SK-N-SH treated with all-trans-retinoic acid at 6 μM for 48 hours (cell line): ENCODE data around the gene AOPEP.

Experiments
- ATAC-seq: fragments of 200-7000 bp; cut with Tn5 transposase; 3 replicates; pipeline ENCODE4 v1.9.1; 2020; ENCODE audit warnings: mild to moderate bottlenecking, moderate library complexity
- BACH2 ChIP-seq: fragments of 250-450 bp; sonication (Bioruptor Pico); IDR thresholded peaks from 2 replicates; pipeline ENCODE4 v1.9.0; 2021; ENCODE audit warnings: mild to moderate bottlenecking, borderline replicate concordance
- CSDC2 ChIP-seq: fragments of 250-450 bp; sonication (Bioruptor Pico); IDR thresholded peaks from 2 replicates; pipeline ENCODE4 v1.5.0; 2020; ENCODE audit warnings: mild to moderate bottlenecking, moderate library complexity
- ESRRG ChIP-seq: fragments of 250-450 bp; sonication (Bioruptor Pico); IDR thresholded peaks from 2 replicates; pipeline ENCODE4 v1.6.1; 2021; ENCODE audit warnings: mild to moderate bottlenecking
- GLIS3 ChIP-seq: fragments of 250-450 bp; sonication (Bioruptor Pico); IDR thresholded peaks from 2 replicates; pipeline ENCODE4 v1.5.0; 2020; ENCODE audit warnings: mild to moderate bottlenecking, moderate library complexity
- ISL1 ChIP-seq: fragments of 250-450 bp; sonication (Bioruptor Pico); IDR thresholded peaks from 2 replicates; pipeline ENCODE4 v2.1.2; 2022; ENCODE audit warnings: mild to moderate bottlenecking, moderate library complexity
- PPARA ChIP-seq: fragments of 250-450 bp; sonication (Bioruptor Pico); IDR thresholded peaks from 2 replicates; pipeline ENCODE4 v1.5.0; 2020; ENCODE audit warnings: mild to moderate bottlenecking, borderline replicate concordance
- RARB ChIP-seq: fragments of 250-450 bp; sonication (Bioruptor Pico); IDR thresholded peaks from 2 replicates; pipeline ENCODE4 v1.8.0; 2021; ENCODE audit warnings: mild to moderate bottlenecking, moderate library complexity
- TCF4 ChIP-seq: fragments of 250-450 bp; sonication (Bioruptor Pico); IDR thresholded peaks from 2 replicates; pipeline ENCODE4 v1.8.0; 2021; ENCODE audit warnings: mild to moderate bottlenecking, moderate library complexity, borderline replicate concordance
- TOX ChIP-seq: fragments of 250-450 bp; sonication (Bioruptor Pico); IDR thresholded peaks from 2 replicates; pipeline ENCODE4 v1.8.0; 2021; ENCODE audit warnings: mild to moderate bottlenecking, moderate library complexity, borderline replicate concordance
- ZFP3 ChIP-seq: fragments of 250-450 bp; sonication (Bioruptor Pico); IDR thresholded peaks from 2 replicates; pipeline ENCODE4 v1.5.0; 2020; ENCODE audit warnings: mild to moderate bottlenecking, moderate library complexity
- ZFP30 ChIP-seq: fragments of 450-650 bp; formaldehyde crosslinking; IDR thresholded peaks from 2 replicates; pipeline ENCODE4 v1.5.0; 2022; ENCODE audit warnings: mild to moderate bottlenecking, moderate library complexity
- ZNF565 ChIP-seq: fragments of 450-650 bp; formaldehyde crosslinking; conservative IDR thresholded peaks from 2 replicates; pipeline ENCODE4 v1.5.0; 2020; ENCODE audit warnings: low read depth, mild to moderate bottlenecking, moderate library complexity
- ZNF70 ChIP-seq: fragments of 450-650 bp; formaldehyde crosslinking; IDR thresholded peaks from 2 replicates; pipeline ENCODE4 v1.5.0; 2020; ENCODE audit warnings: mild to moderate bottlenecking, moderate library complexity
- ZNF8 ChIP-seq: fragments of 450-650 bp; formaldehyde crosslinking; IDR thresholded peaks from 2 replicates; pipeline ENCODE4 v1.5.0; 2020; ENCODE audit warnings: mild to moderate bottlenecking, moderate library complexity
- TF ChIP-seq, protein P1 (sequence below): fragments of 250-450 bp; sonication (Bioruptor Pico); IDR thresholded peaks from 2 replicates; pipeline ENCODE4 v1.8.0; 2021; ENCODE audit warnings: low read depth, mild to moderate bottlenecking, moderate library complexity, borderline replicate concordance
- TF ChIP-seq, protein P2 (sequence below): fragments of 250-450 bp; sonication (Bioruptor Pico); IDR thresholded peaks from 2 replicates; pipeline ENCODE4 v1.8.0; 2020; ENCODE audit warnings: mild to moderate bottlenecking, moderate library complexity, borderline replicate concordance
- TF ChIP-seq, protein P3 (sequence below): fragments of 250-450 bp; sonication (Bioruptor Pico); IDR thresholded peaks from 2 replicates; pipeline ENCODE4 v1.5.1; 2020; ENCODE audit warnings: low read depth, mild to moderate bottlenecking, moderate library complexity
- TF ChIP-seq, protein P4 (sequence below): fragments of 250-450 bp; sonication (Bioruptor Pico); IDR thresholded peaks from 2 replicates; pipeline ENCODE4 v1.5.1; 2021; ENCODE audit warnings: mild to moderate bottlenecking, moderate library complexity

AOPEP gene

DNA sequence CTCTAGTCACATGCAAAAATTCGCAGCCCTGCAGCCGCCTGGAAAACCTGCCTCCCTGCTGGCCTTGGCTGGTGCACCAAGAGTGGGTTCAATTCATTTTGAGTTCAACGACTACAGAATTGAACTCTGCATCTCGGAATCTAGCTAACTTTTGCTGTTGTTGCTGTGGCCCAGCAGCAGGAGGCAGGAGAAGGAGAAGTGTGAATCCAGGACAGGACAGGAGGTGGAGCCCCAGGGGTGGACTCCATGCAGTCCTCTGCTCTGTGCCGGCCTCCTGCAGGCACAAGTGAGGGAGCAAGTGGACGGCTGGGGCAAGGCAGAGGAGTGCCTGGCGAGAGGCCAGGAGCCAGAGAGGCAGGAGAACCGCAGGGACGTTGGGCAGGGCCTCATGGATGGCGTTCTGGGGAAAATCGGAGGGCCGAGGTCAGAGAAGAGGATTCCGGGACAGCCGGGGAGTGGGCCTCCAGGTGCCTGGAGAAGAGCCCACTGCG lies 376.8 kb downstream of the AOPEP start:
- ATAC-seq: peak; percentile 43
- TF ChIP-seq ZFP30 (CRISPR knock-in tag): no peak
- TF ChIP-seq BACH2 (CRISPR knock-in tag): no peak
- no peak for TF ChIP-seq ISL1 (CRISPR knock-in tag)
- TF ChIP-seq, protein P1, sequence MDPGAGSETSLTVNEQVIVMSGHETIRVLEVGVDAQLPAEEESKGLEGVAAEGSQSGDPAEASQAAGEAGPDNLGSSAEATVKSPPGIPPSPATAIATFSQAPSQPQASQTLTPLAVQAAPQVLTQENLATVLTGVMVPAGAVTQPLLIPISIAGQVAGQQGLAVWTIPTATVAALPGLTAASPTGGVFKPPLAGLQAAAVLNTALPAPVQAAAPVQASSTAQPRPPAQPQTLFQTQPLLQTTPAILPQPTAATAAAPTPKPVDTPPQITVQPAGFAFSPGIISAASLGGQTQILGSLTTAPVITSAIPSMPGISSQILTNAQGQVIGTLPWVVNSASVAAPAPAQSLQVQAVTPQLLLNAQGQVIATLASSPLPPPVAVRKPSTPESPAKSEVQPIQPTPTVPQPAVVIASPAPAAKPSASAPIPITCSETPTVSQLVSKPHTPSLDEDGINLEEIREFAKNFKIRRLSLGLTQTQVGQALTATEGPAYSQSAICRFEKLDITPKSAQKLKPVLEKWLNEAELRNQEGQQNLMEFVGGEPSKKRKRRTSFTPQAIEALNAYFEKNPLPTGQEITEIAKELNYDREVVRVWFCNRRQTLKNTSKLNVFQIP (CRISPR knock-in tag): no peak
- TF ChIP-seq CSDC2 (CRISPR knock-in tag): no peak
- no peak for TF ChIP-seq ZNF70 (CRISPR knock-in tag)
- no peak for TF ChIP-seq ZFP3 (CRISPR knock-in tag)
- TF ChIP-seq, protein P2, sequence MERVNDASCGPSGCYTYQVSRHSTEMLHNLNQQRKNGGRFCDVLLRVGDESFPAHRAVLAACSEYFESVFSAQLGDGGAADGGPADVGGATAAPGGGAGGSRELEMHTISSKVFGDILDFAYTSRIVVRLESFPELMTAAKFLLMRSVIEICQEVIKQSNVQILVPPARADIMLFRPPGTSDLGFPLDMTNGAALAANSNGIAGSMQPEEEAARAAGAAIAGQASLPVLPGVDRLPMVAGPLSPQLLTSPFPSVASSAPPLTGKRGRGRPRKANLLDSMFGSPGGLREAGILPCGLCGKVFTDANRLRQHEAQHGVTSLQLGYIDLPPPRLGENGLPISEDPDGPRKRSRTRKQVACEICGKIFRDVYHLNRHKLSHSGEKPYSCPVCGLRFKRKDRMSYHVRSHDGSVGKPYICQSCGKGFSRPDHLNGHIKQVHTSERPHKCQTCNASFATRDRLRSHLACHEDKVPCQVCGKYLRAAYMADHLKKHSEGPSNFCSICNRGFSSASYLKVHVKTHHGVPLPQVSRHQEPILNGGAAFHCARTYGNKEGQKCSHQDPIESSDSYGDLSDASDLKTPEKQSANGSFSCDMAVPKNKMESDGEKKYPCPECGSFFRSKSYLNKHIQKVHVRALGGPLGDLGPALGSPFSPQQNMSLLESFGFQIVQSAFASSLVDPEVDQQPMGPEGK (CRISPR knock-in tag): no peak
- TF ChIP-seq, protein P3, sequence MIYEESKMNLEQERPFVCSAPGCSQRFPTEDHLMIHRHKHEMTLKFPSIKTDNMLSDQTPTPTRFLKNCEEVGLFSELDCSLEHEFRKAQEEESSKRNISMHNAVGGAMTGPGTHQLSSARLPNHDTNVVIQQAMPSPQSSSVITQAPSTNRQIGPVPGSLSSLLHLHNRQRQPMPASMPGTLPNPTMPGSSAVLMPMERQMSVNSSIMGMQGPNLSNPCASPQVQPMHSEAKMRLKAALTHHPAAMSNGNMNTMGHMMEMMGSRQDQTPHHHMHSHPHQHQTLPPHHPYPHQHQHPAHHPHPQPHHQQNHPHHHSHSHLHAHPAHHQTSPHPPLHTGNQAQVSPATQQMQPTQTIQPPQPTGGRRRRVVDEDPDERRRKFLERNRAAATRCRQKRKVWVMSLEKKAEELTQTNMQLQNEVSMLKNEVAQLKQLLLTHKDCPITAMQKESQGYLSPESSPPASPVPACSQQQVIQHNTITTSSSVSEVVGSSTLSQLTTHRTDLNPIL: no peak
- no peak for TF ChIP-seq TCF4
- TF ChIP-seq TOX: no peak
- TF ChIP-seq GLIS3 (CRISPR knock-in tag): no peak
- no peak for TF ChIP-seq ZNF565
- TF ChIP-seq ESRRG: no peak
- TF ChIP-seq, protein P4, sequence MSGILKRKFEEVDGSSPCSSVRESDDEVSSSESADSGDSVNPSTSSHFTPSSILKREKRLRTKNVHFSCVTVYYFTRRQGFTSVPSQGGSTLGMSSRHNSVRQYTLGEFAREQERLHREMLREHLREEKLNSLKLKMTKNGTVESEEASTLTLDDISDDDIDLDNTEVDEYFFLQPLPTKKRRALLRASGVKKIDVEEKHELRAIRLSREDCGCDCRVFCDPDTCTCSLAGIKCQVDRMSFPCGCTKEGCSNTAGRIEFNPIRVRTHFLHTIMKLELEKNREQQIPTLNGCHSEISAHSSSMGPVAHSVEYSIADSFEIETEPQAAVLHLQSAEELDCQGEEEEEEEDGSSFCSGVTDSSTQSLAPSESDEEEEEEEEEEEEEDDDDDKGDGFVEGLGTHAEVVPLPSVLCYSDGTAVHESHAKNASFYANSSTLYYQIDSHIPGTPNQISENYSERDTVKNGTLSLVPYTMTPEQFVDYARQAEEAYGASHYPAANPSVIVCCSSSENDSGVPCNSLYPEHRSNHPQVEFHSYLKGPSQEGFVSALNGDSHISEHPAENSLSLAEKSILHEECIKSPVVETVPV (CRISPR knock-in tag): no peak
- TF ChIP-seq, all 23 proteins: peak for 0

DNA sequence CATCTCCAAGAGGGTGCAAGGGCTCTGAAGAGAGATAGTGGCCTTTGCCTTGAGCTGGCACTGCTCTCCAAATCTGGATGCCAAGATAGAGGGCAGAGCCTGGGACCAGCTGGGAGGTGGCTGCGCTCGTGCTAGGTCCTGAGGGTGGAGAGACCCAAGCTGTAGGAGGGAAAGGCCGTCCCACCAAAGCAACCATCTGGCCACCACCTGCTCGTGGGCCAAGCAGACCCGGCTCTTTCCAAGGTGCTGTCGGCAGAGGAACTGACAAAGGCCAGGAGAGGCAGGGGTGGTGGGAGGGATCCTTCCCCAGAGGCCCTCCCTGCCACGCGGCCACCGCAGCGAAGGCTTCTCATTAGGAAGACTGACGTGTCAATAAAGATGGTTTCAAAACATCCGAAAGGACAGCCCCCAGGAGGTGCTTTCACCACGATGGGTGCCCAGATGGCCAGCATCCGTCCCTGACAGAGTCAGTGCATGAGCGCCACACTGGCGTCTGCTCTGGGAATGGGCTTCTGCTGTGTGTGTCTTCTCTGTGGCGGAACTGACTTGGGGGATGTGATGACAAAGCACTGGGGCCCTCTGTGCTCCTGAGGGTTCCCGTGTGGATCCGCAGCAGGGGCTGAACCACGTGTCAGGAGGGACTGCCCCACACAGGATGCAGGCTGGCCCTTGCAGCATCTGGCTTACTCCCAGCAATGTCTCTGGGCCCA lies 377.5 kb downstream of the AOPEP start:
- TF ChIP-seq, protein P3: no peak
- TF ChIP-seq ZNF70 (CRISPR knock-in tag) (peak; percentile 56; the same call in 1 of the 2 replicates), TCF4 (peak; percentile 72; the same call in 1 of the 2 replicates)
- ATAC-seq: peak; percentile 26; the same call in 2 of the 3 replicates

DNA sequence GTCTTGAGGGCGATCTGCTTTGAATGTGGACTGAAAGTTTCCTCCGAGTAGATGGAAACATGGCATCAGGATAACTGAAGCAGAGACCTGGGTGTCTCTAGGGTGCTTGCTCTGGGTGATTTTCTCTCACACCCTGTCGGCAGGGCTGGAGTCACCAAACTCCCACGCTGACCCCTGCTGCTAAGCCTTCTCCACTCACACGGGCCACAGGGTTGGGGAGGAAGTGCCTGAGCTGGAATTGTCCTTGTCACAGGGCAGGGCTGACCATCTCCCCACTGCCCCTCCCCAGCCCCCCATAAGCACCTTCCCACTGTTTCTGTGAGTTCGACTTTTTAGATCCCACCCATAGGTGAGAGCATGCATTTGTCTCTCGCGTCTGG lies 378.1 kb downstream of the AOPEP start:
- ATAC-seq: no peak
- TF ChIP-seq ZNF8 (CRISPR knock-in tag) (no peak), ZFP30 (CRISPR knock-in tag) (no peak), RARB (no peak), PPARA (CRISPR knock-in tag) (no peak), CSDC2 (CRISPR knock-in tag) (no peak), ISL1 (CRISPR knock-in tag) (no peak)
- TF ChIP-seq, protein P3: no peak
- TF ChIP-seq, protein P2 (CRISPR knock-in tag): no peak
